Neural crest cell (in vitro differentiated cells): ENCODE data around the gene ERGIC1. TPM values are rescaled to one million over a fixed set of nuclear protein-coding genes. Genes with fewer than 3 reads are reported as not detected.
"Not testable (repeated sequence)": the region's sequence is repeated elsewhere in the genome, so short reads cannot be mapped to it uniquely, and the experiment has no call there.

Experiments used
- DNase-seq: peaks from one replicate; pipeline ENCODE4 v3.0.0; 2021; ENCODE audit warnings: low read depth, mixed read lengths, low spot score
- H3K27ac Mint-ChIP-seq: one replicate; pipeline ENCODE4 v1.8.0; 2021; ENCODE audit warnings: mild to moderate bottlenecking, mixed read lengths; ENCODE audit not compliant: unreplicated experiment
- H3K27me3 Mint-ChIP-seq: 2 replicates; pipeline ENCODE4 v1.8.0; 2021; ENCODE audit warnings: low read depth, mild to moderate bottlenecking, mixed read lengths
- H3K36me3 Mint-ChIP-seq: 2 replicates; pipeline ENCODE4 v1.8.0; 2021; ENCODE audit warnings: low read depth, mild to moderate bottlenecking, mixed read lengths
- H3K4me1 Mint-ChIP-seq: 2 replicates; pipeline ENCODE4 v1.8.0; 2021; ENCODE audit warnings: mixed read lengths
- H3K4me3 Mint-ChIP-seq: one replicate; pipeline ENCODE4 v1.8.0; 2021; ENCODE audit warnings: mild to moderate bottlenecking, mixed read lengths
- H3K9me3 Mint-ChIP-seq: 2 replicates; pipeline ENCODE4 v1.8.0; 2021; ENCODE audit warnings: mixed read lengths
- total RNA-seq: library from RNA; stranded (reverse); gene quantifications from 2 replicates; pipeline ENCODE4 v1.2.1, GENCODE V29; 2021
- TF ChIP-seq, protein P1 (sequence below): fragments of 200-600 bp; sonication (generic); conservative IDR thresholded peaks from 2 replicates; pipeline ENCODE4 v1.5.0; 2021; ENCODE audit warnings: antibody characterized with exemption, mild to moderate bottlenecking

Gene ERGIC1
- total RNA-seq, 1 donor from 2014 or later = 108 TPM

- no peak overlapping the region for H3K4me3 Mint-ChIP-seq
- peaks cover 17% of the 10 kb centered on the region for H3K4me1 Mint-ChIP-seq
- H3K27ac Mint-ChIP-seq = peak overlapping the region; percentile 43
- H3K36me3 Mint-ChIP-seq = no peaks in the 10 kb centered on the region
- DNase-seq = no peak
- TF ChIP-seq, protein P1, sequence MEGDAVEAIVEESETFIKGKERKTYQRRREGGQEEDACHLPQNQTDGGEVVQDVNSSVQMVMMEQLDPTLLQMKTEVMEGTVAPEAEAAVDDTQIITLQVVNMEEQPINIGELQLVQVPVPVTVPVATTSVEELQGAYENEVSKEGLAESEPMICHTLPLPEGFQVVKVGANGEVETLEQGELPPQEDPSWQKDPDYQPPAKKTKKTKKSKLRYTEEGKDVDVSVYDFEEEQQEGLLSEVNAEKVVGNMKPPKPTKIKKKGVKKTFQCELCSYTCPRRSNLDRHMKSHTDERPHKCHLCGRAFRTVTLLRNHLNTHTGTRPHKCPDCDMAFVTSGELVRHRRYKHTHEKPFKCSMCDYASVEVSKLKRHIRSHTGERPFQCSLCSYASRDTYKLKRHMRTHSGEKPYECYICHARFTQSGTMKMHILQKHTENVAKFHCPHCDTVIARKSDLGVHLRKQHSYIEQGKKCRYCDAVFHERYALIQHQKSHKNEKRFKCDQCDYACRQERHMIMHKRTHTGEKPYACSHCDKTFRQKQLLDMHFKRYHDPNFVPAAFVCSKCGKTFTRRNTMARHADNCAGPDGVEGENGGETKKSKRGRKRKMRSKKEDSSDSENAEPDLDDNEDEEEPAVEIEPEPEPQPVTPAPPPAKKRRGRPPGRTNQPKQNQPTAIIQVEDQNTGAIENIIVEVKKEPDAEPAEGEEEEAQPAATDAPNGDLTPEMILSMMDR = no peak
- no peaks in the 10 kb centered on the region for H3K9me3 Mint-ChIP-seq
- no peaks in the 10 kb centered on the region for H3K27me3 Mint-ChIP-seq
These were observed 11.1 kb downstream of the ERGIC1 start for GRCh38 chr5:172845154-172845553.

DNA sequence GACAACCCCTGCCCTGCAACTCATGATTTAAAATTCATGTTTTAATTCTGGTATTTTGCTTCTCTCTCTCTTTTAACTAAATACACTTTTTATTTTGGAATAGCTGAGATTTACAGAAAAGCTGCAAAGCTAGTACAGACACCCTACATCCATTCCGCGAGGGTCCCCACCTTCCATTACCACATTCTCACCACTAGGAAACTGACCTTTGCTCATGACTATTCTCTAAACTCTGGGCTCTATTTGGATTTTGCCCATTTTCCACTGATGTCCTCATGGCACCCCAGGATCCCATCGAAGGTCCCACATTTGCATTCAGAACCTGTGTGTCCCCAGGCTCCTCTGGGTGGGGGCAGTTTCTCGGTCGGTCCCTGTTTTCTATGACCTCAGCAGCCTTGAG, 11.5 kb downstream of the ERGIC1 start:
- no peak for DNase-seq
- no peak overlapping the region for H3K4me3 Mint-ChIP-seq
- peaks cover 17% of the 10 kb centered on the region for H3K4me1 Mint-ChIP-seq
- peak overlapping the region; percentile 64 for H3K27ac Mint-ChIP-seq
- TF ChIP-seq, protein P1 = peak; percentile 39
- H3K36me3 Mint-ChIP-seq = no peaks in the 10 kb centered on the region
- H3K9me3 Mint-ChIP-seq = no peaks in the 10 kb centered on the region
- no peaks in the 10 kb centered on the region for H3K27me3 Mint-ChIP-seq

- H3K4me1 Mint-ChIP-seq = peaks cover 14% of the 10 kb centered on the region
- H3K27me3 Mint-ChIP-seq = no peaks in the 10 kb centered on the region
- H3K4me3 Mint-ChIP-seq = no peak overlapping the region
- no peaks in the 10 kb centered on the region for H3K9me3 Mint-ChIP-seq
- no peak overlapping the region for H3K27ac Mint-ChIP-seq
- no peak for DNase-seq
- no peaks in the 10 kb centered on the region for H3K36me3 Mint-ChIP-seq
- TF ChIP-seq, protein P1 = no peak
These were observed 12.2 kb downstream of the ERGIC1 start for GRCh38 chr5:172846249-172846648.

DNA sequence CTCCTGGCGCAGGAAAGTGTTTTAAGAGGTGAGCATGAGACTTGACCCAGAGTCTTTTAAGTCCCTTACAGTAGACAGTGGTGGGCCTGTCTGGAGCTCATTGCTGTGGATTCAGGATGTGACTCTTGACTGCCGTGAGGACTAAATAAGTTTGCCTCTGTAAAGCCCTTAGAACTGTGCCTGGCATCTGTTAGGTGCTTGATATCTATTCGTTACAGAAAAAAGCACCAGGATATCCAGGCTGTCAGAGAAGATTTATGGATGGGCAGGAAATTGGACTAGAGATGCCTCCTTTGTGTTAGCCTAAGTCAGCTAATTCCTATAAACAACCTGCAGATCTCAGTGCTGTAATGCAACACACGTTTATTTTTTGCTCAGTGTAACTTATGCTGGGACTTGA, 12.6 kb downstream of the ERGIC1 start:
- TF ChIP-seq, protein P1 = no peak
- Mint-ChIP-seq H3K9me3 (no peaks in the 10 kb centered on the region), H3K4me3 (no peak overlapping the region), H3K27me3 (no peaks in the 10 kb centered on the region), H3K27ac (no peak overlapping the region), H3K36me3 (no peaks in the 10 kb centered on the region), H3K4me1 (peaks cover 14% of the 10 kb centered on the region)
- DNase-seq = no peak

GRCh38 chr5:172847584-172847983, 13.5 kb downstream of the ERGIC1 start:
- H3K36me3 Mint-ChIP-seq, H3K4me3 Mint-ChIP-seq, H3K27ac Mint-ChIP-seq, H3K27me3 Mint-ChIP-seq, H3K9me3 Mint-ChIP-seq, DNase-seq: not testable (repeated sequence)
- H3K4me1 Mint-ChIP-seq = peaks cover 16% of the 10 kb centered on the region

GRCh38 chr5:172848419-172848818, 14.4 kb downstream of the ERGIC1 start:
- DNase-seq = no peak
- Mint-ChIP-seq H3K36me3 (no peaks in the 10 kb centered on the region), H3K27ac (no peak overlapping the region), H3K4me1 (peaks cover 18% of the 10 kb centered on the region), H3K9me3 (no peaks in the 10 kb centered on the region), H3K4me3 (no peak overlapping the region), H3K27me3 (no peaks in the 10 kb centered on the region)
- TF ChIP-seq, protein P1 = no peak
